Astrocyte (in vitro differentiated cells and primary cell): ENCODE measurements around the gene CLMP. TPM values are rescaled to one million over a fixed set of nuclear protein-coding genes. Genes with fewer than 3 reads are reported as not detected.

Source experiments
- DNase-seq: peaks from one replicate; pipeline ENCODE4 v3.0.0-alpha.2; 2010; ENCODE audit warnings: low read depth
- FAIRE-seq: peaks from 2 replicates; lab custom pipeline; 2011; peaks lifted over from hg19 to GRCh38; lab: Jason Lieb, UNC
- H2AFZ ChIP-seq: 2 replicates; pipeline ENCODE4 v1.6.0; 2012; ENCODE audit warnings: low read depth, low read length, inconsistent platforms
- H3K27ac ChIP-seq: 2 replicates; pipeline ENCODE4 v1.5.1; 2011; ENCODE audit warnings: low read depth, low read length, inconsistent platforms
- H3K27me3 ChIP-seq: 2 replicates; pipeline ENCODE4 v1.6.0; 2011; ENCODE audit warnings: low read length, inconsistent platforms; ENCODE audit not compliant: insufficient read depth
- H3K36me3 ChIP-seq: 2 replicates; pipeline ENCODE4 v1.5.1; 2011; ENCODE audit warnings: low read length, inconsistent platforms; ENCODE audit not compliant: insufficient read depth
- H3K4me1 ChIP-seq: 2 replicates; pipeline ENCODE4 v1.5.1; 2011; ENCODE audit warnings: low read length, inconsistent platforms; ENCODE audit not compliant: insufficient read depth
- H3K4me2 ChIP-seq: 2 replicates; pipeline ENCODE4 v1.6.0; 2012; ENCODE audit warnings: low read length, inconsistent platforms
- H3K4me3 ChIP-seq: 2 replicates; pipeline ENCODE4 v1.5.1; 2011; ENCODE audit warnings: low read depth, mild to moderate bottlenecking, low read length, inconsistent platforms; ENCODE audit not compliant: insufficient read depth
- H3K79me2 ChIP-seq: 2 replicates; pipeline ENCODE4 v1.6.0; 2012; ENCODE audit warnings: mild to moderate bottlenecking, low read length, inconsistent platforms; ENCODE audit not compliant: insufficient read depth
- H3K9ac ChIP-seq: 2 replicates; pipeline ENCODE4 v1.6.0; 2012; ENCODE audit warnings: mild to moderate bottlenecking, low read length, inconsistent platforms
- H3K9me3 ChIP-seq: 2 replicates; pipeline ENCODE4 v1.5.1; 2012; ENCODE audit warnings: low read depth, mild to moderate bottlenecking, low read length, inconsistent platforms; ENCODE audit not compliant: insufficient read depth
- H4K20me1 ChIP-seq: 2 replicates; pipeline ENCODE4 v1.6.0; 2012; ENCODE audit warnings: low read length, inconsistent platforms; ENCODE audit not compliant: insufficient read depth
- H3K27ac Mint-ChIP-seq: one replicate; pipeline ENCODE4 v1.8.0; 2021; ENCODE audit warnings: mild to moderate bottlenecking, mixed read lengths; ENCODE audit not compliant: unreplicated experiment
- H3K27me3 Mint-ChIP-seq: one replicate; pipeline ENCODE4 v1.8.0; 2021; ENCODE audit warnings: low read depth, mixed read lengths; ENCODE audit not compliant: unreplicated experiment
- H3K36me3 Mint-ChIP-seq: one replicate; pipeline ENCODE4 v1.8.0; 2021; ENCODE audit warnings: low read depth, mixed read lengths; ENCODE audit not compliant: unreplicated experiment
- H3K4me1 Mint-ChIP-seq: one replicate; pipeline ENCODE4 v1.8.0; 2021; ENCODE audit warnings: low read depth, mixed read lengths; ENCODE audit not compliant: unreplicated experiment
- H3K4me3 Mint-ChIP-seq: one replicate; pipeline ENCODE4 v1.8.0; 2021; ENCODE audit warnings: mild to moderate bottlenecking, moderate library complexity, mixed read lengths; ENCODE audit not compliant: unreplicated experiment
- H3K9me3 Mint-ChIP-seq: one replicate; pipeline ENCODE4 v1.8.0; 2021; ENCODE audit warnings: mild to moderate bottlenecking, mixed read lengths; ENCODE audit not compliant: unreplicated experiment
- CTCF ChIP-seq: IDR thresholded peaks from 2 replicates; pipeline ENCODE4 v1.5.1; 2011; ENCODE audit warnings: low read depth, mild to moderate bottlenecking, inconsistent platforms, low read length, moderate library complexity; ENCODE audit not compliant: insufficient read depth
- EZH2 ChIP-seq: IDR thresholded peaks from 2 replicates; pipeline ENCODE4 v1.6.1; 2012; ENCODE audit warnings: mild to moderate bottlenecking, low read length, inconsistent platforms; ENCODE audit not compliant: insufficient read depth
- total RNA-seq: library from RNA; stranded (reverse); gene quantifications from 2 replicates; pipeline ENCODE4 v1.2.1, GENCODE V29; 2021

Gene CLMP
- total RNA-seq, 1 donor from 2014 or later: 16.0 TPM

GRCh38 chr11:123185326-123185725 lies 9.7 kb downstream of the CLMP start:
- no peak overlapping the region for H3K27ac Mint-ChIP-seq
- Histone ChIP-seq H3K4me1 (peaks cover 48% of the 10 kb centered on the region), H3K9ac (no peak overlapping the region), H3K4me3 (no peak overlapping the region), H3K27ac (no peak overlapping the region), H4K20me1 (no peaks in the 10 kb centered on the region), H3K9me3 (no peaks in the 10 kb centered on the region), H3K79me2 (peaks cover 78% of the 10 kb centered on the region), H3K36me3 (no peaks in the 10 kb centered on the region), H3K27me3 (no peaks in the 10 kb centered on the region), H2AFZ (no peak overlapping the region), H3K4me2 (no peak overlapping the region)
- no peaks in the 10 kb centered on the region for H3K9me3 Mint-ChIP-seq
- peaks cover 33% of the 10 kb centered on the region for H3K4me1 Mint-ChIP-seq
- no peak overlapping the region for H3K4me3 Mint-ChIP-seq
- DNase-seq (no peak), FAIRE-seq (no peak)
- H3K36me3 Mint-ChIP-seq: peaks cover 15% of the 10 kb centered on the region
- TF ChIP-seq EZH2 (no peak), CTCF (no peak)
- H3K27me3 Mint-ChIP-seq: no peaks in the 10 kb centered on the region

DNA sequence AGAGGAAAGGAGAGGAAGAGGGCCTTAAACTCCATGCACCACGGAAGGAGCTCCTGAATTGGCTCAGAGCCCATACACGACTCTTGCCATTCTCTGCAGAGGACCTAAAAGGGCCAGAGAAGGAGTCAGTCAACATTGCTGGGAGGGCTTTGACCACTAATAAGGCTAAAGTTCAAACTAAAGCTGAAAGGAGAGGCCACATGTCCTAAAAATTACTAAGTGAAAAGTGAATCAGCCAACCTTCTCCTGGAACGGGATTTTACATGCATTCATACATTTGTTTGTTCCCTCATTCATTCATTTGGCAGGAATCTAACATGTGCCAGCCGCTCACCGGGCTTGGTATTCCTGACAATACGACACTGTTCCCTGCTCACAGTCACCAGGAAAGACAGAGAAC lies 10.5 kb downstream of the CLMP start:
- no peaks in the 10 kb centered on the region for H3K9me3 Mint-ChIP-seq
- Histone ChIP-seq H3K4me1 (peaks cover 48% of the 10 kb centered on the region), H3K9ac (no peak overlapping the region), H3K36me3 (no peaks in the 10 kb centered on the region), H3K9me3 (no peaks in the 10 kb centered on the region), H3K27me3 (no peaks in the 10 kb centered on the region), H3K4me3 (no peak overlapping the region), H2AFZ (no peak overlapping the region), H3K27ac (no peak overlapping the region), H3K4me2 (peak overlapping the region; percentile 8), H4K20me1 (no peaks in the 10 kb centered on the region), H3K79me2 (peaks cover 79% of the 10 kb centered on the region)
- FAIRE-seq (peak; percentile 5), DNase-seq (no peak)
- H3K27me3 Mint-ChIP-seq: no peaks in the 10 kb centered on the region
- H3K36me3 Mint-ChIP-seq: peaks cover 15% of the 10 kb centered on the region
- TF ChIP-seq EZH2 (no peak), CTCF (no peak)
- H3K27ac Mint-ChIP-seq: peak overlapping the region; percentile 64
- H3K4me3 Mint-ChIP-seq: no peak overlapping the region
- peaks cover 33% of the 10 kb centered on the region for H3K4me1 Mint-ChIP-seq

- Histone ChIP-seq H2AFZ (no peak overlapping the region), H3K27ac (no peak overlapping the region), H3K36me3 (no peaks in the 10 kb centered on the region), H3K9me3 (no peaks in the 10 kb centered on the region), H3K9ac (no peak overlapping the region), H3K4me1 (peaks cover 45% of the 10 kb centered on the region), H3K27me3 (no peaks in the 10 kb centered on the region), H3K79me2 (peaks cover 82% of the 10 kb centered on the region), H4K20me1 (no peaks in the 10 kb centered on the region), H3K4me2 (peak overlapping the region; percentile 29), H3K4me3 (no peak overlapping the region)
- Mint-ChIP-seq H3K27ac (no peak overlapping the region), H3K27me3 (no peaks in the 10 kb centered on the region), H3K4me1 (peaks cover 28% of the 10 kb centered on the region), H3K9me3 (no peaks in the 10 kb centered on the region), H3K36me3 (peaks cover 18% of the 10 kb centered on the region), H3K4me3 (no peak overlapping the region)
- TF ChIP-seq EZH2 (no peak), CTCF (no peak)
- FAIRE-seq: peak; percentile 41
- DNase-seq: peak; percentile 29
These were observed 11.5 kb downstream of the CLMP start for GRCh38 chr11:123183391-123184099.
